Fibroblast of lung (primary cell): ENCODE results near the gene EIF4A3. TPM values are rescaled to one million over a fixed set of nuclear protein-coding genes. Genes with fewer than 3 reads are reported as not detected.
"Not testable (repeated sequence)": the region's sequence is repeated elsewhere in the genome, so short reads cannot be mapped to it uniquely, and the experiment has no call there.

ENCODE experiments used
- DNase-seq, 2 donors: peaks; one replicate each; pipeline versions ENCODE4 v3.0.0 to v3.0.0-alpha.2; 2010; ENCODE audit warnings: low read depth in 2 of 2
- H2AFZ ChIP-seq: 2 replicates; pipeline ENCODE4 v1.5.1; 2012; ENCODE audit warnings: low read length, control low read depth, inconsistent platforms
- H3K27ac ChIP-seq: 2 replicates; pipeline ENCODE4 v1.5.1; 2011; ENCODE audit warnings: low read length, control low read depth; ENCODE audit not compliant: insufficient read depth
- H3K27me3 ChIP-seq: 2 replicates; pipeline ENCODE4 v1.5.1; 2011; ENCODE audit warnings: mild to moderate bottlenecking, low read length; ENCODE audit not compliant: control insufficient read depth, insufficient read depth
- H3K36me3 ChIP-seq: 2 replicates; pipeline ENCODE4 v1.5.1; 2011; ENCODE audit warnings: low read length; ENCODE audit not compliant: control insufficient read depth, insufficient read depth
- H3K4me1 ChIP-seq: 2 replicates; pipeline ENCODE4 v1.5.1; 2011; ENCODE audit warnings: low read length; ENCODE audit not compliant: control insufficient read depth, insufficient read depth; ENCODE audit errors: extremely low read depth
- H3K4me2 ChIP-seq: 2 replicates; pipeline ENCODE4 v1.5.1; 2011; ENCODE audit warnings: low read length, control low read depth; ENCODE audit not compliant: insufficient read depth; ENCODE audit errors: extremely low read depth
- H3K4me3 ChIP-seq, 4 experiments: fragments of 200-600 bp in 1 of 4; sonication (generic) in 1 of 4; replicated peaks in 1 of 4; 2 replicates each; pipeline ENCODE4 v1.5.1; 2011 to 2016; ENCODE audit warnings: low read length in 4 of 4, low read depth in 3 of 4, mild to moderate bottlenecking in 3 of 4, control low read depth in 2 of 4, inconsistent platforms in 1 of 4, mixed read lengths in 1 of 4; ENCODE audit not compliant: insufficient read depth in 1 of 4; ENCODE audit errors: control extremely low read depth in 1 of 4
- H3K79me2 ChIP-seq: 2 replicates; pipeline ENCODE4 v1.5.1; 2012; ENCODE audit warnings: mild to moderate bottlenecking, low read length, inconsistent platforms; ENCODE audit not compliant: control insufficient read depth, insufficient read depth
- H3K9ac ChIP-seq: 2 replicates; pipeline ENCODE4 v1.5.1; 2011; ENCODE audit warnings: mild to moderate bottlenecking, low read length, control low read depth; ENCODE audit not compliant: insufficient read depth
- H3K9me3 ChIP-seq: 2 replicates; pipeline ENCODE4 v1.5.1; 2012; ENCODE audit warnings: low read depth, low read length; ENCODE audit not compliant: control insufficient read depth, insufficient read depth
- H4K20me1 ChIP-seq: 2 replicates; pipeline ENCODE4 v1.5.1; 2011; ENCODE audit warnings: low read length; ENCODE audit not compliant: control insufficient read depth, insufficient read depth; ENCODE audit errors: extremely low read depth
- CTCF ChIP-seq, 2 donors: IDR thresholded peaks in 1 of 2; conservative IDR thresholded peaks in 1 of 2; 1 replicate in 1 of 2; 2 replicates in 1 of 2; pipeline ENCODE4 v1.5.1; 2011 to 2012; ENCODE audit warnings: low read length in 2 of 2, control low read depth in 1 of 2, inconsistent platforms in 1 of 2, low read depth in 1 of 2, mild to moderate bottlenecking in 1 of 2
- EZH2 ChIP-seq: IDR thresholded peaks from 2 replicates; pipeline ENCODE4 v1.5.1; 2012; ENCODE audit warnings: low read length, control low read depth, mild to moderate bottlenecking; ENCODE audit errors: missing control alignments
- polyA plus RNA-seq, 2 donors: library from polyadenylated mRNA; depleted of rRNA in 1 of 2; stranded (reverse) in 1 of 2; unstranded in 1 of 2; fragments of >200 nt; gene quantifications; 2 replicates each; pipeline ENCODE4 v1.2.1, GENCODE V29; 2011 to 2012; ENCODE audit warnings: missing spikeins in 1 of 2
- total RNA-seq: library from RNA; depleted of rRNA; stranded (reverse); fragments of >200 nt; gene quantifications from 2 replicates; pipeline ENCODE4 v1.2.1, GENCODE V29; 2014

Gene EIF4A3
- total and polyA plus RNA-seq, 2 donors (not counting 1 experiment from before 2014, with no cell fraction given) = 73.2 to 110 TPM

DNA sequence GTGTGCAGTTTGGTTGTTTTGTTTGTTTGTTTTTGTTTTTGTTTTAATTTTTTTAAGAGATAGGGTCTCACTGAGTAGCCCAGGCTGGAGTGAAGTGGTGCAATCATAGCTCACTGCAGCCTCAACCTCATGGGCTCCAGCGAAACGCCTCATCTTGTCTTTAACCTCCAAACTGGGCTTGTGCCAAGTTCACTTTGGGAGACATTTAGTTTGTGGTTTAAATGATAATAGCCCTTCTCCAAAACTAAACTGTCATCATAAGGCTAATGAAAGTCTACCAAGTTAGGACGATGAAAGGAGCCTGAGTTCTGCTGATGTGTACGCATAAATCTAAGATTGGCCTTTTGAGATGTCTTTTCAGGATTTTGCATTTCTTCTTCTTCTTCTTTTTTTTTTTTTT is 16.4 kb upstream of the EIF4A3 start:
- Histone ChIP-seq H3K4me3 (no peak overlapping the region), H3K79me2 (no peaks in the 10 kb centered on the region), H3K27me3 (peaks cover 4% of the 10 kb centered on the region), H3K4me2 (no peak overlapping the region), H3K9me3 (no peaks in the 10 kb centered on the region), H2AFZ (no peak overlapping the region), H4K20me1 (no peaks in the 10 kb centered on the region), H3K27ac (no peak overlapping the region), H3K4me1 (no peaks in the 10 kb centered on the region), H3K9ac (no peak overlapping the region), H3K36me3 (no peaks in the 10 kb centered on the region)
- DNase-seq = no peak
- TF ChIP-seq EZH2 (no peak), CTCF (conservative IDR thresholded peaks at IDR 0.05 in 1 of 2, IDR thresholded peaks at IDR 0.05 in 1 of 2; ENCODE audit: low read depth in 1 of 2, low read length in 2 of 2) (no peak)

GRCh38 chr17:80160536-80160935 is 13.6 kb upstream of the EIF4A3 start:
- no peak overlapping the region for H3K9ac ChIP-seq

GRCh38 chr17:80158846-80159245 is 11.9 kb upstream of the EIF4A3 start:
- Histone ChIP-seq H3K27me3 (peaks cover 4% of the 10 kb centered on the region), H3K27ac (no peak overlapping the region), H4K20me1 (no peaks in the 10 kb centered on the region), H3K79me2 (no peaks in the 10 kb centered on the region), H3K9ac (no peak overlapping the region), H2AFZ (no peak overlapping the region), H3K4me1 (no peaks in the 10 kb centered on the region), H3K9me3 (no peaks in the 10 kb centered on the region), H3K4me2 (no peak overlapping the region), H3K4me3 (no peak overlapping the region), H3K36me3 (no peaks in the 10 kb centered on the region)
- DNase-seq = no peak
- TF ChIP-seq EZH2 (no peak), CTCF (conservative IDR thresholded peaks at IDR 0.05 in 1 of 2, IDR thresholded peaks at IDR 0.05 in 1 of 2; ENCODE audit: low read depth in 1 of 2, low read length in 2 of 2) (no peak)

More at GRCh38 chr17:80160536-80160935, 13.6 kb upstream of the EIF4A3 start:
- H3K27me3 ChIP-seq = peaks cover 4% of the 10 kb centered on the region
- H3K79me2 ChIP-seq = no peaks in the 10 kb centered on the region
- no peaks in the 10 kb centered on the region for H3K36me3 ChIP-seq
- no peak overlapping the region for H3K27ac ChIP-seq
- H3K4me3 ChIP-seq = no peak overlapping the region
- no peaks in the 10 kb centered on the region for H4K20me1 ChIP-seq
- no peak for DNase-seq
- no peaks in the 10 kb centered on the region for H3K4me1 ChIP-seq
- H2AFZ ChIP-seq = no peak overlapping the region
- H3K9me3 ChIP-seq = no peaks in the 10 kb centered on the region
- no peak overlapping the region for H3K4me2 ChIP-seq
- TF ChIP-seq EZH2 (no peak), CTCF (conservative IDR thresholded peaks at IDR 0.05 in 1 of 2, IDR thresholded peaks at IDR 0.05 in 1 of 2; ENCODE audit: low read depth in 1 of 2, low read length in 2 of 2) (no peak)

GRCh38 chr17:80155600-80155999 is 8.7 kb upstream of the EIF4A3 start:
- H3K27me3 ChIP-seq = not testable (repeated sequence)

More at GRCh38 chr17:80155600-80155999, 8.7 kb upstream of the EIF4A3 start:
- H3K4me1 ChIP-seq, H2AFZ ChIP-seq, H3K79me2 ChIP-seq, H3K4me3 ChIP-seq, H3K9ac ChIP-seq, H3K36me3 ChIP-seq, DNase-seq, H4K20me1 ChIP-seq, H3K9me3 ChIP-seq, H3K27ac ChIP-seq, H3K4me2 ChIP-seq: not testable (repeated sequence)
